GM12892 (cell line): ENCODE results near the gene SMAD6.

ENCODE experiments used
- POLR2A ChIP-seq: IDR thresholded peaks from 2 replicates; pipeline ENCODE4 v1.6.1; 2011; ENCODE audit warnings: low read depth, low read length, control low read depth
- POLR2AphosphoS5 ChIP-seq: IDR thresholded peaks from 2 replicates; pipeline ENCODE4 v1.6.1; 2011; ENCODE audit warnings: low read depth, low read length, control low read depth

GRCh38 chr15:66702035-66702786 is at the start of gene SMAD6:
- TF ChIP-seq POLR2A (no peak), POLR2AphosphoS5 (no peak)
